Esophagus squamous epithelium (tissue), 5 donors: ENCODE results near the gene TRAPPC2. TPM values are rescaled to one million over a fixed set of nuclear protein-coding genes. Genes with fewer than 3 reads are reported as not detected.
"Not testable (repeated sequence)": the region's sequence is repeated elsewhere in the genome, so short reads cannot be mapped to it uniquely, and the experiment has no call there.

Experiments used
- DNase-seq: peaks from one replicate; lab custom pipeline; 2025; lab: John Stamatoyannopoulos, UW
- H3K27ac ChIP-seq, 4 donors: fragments of 200-600 bp; sonication (generic); one replicate each; pipeline ENCODE4 v1.5.1; 2016 to 2019; ENCODE audit warnings: mild to moderate bottlenecking in 1 of 4
- H3K27me3 ChIP-seq, 4 donors: fragments of 200-600 bp; sonication (generic); 1 replicate in 3 of 4; 2 replicates in 1 of 4; pipeline versions ENCODE4 v1.5.1 to v1.6.0; 2017 to 2021; ENCODE audit warnings: antibody characterized with exemption in 1 of 4
- H3K36me3 ChIP-seq, 3 donors: fragments of 200-600 bp; sonication (generic); one replicate each; pipeline ENCODE4 v1.5.1; 2016 to 2019
- H3K4me1 ChIP-seq, 3 donors: fragments of 200-600 bp; sonication (generic); one replicate each; pipeline ENCODE4 v1.5.1; 2017 to 2019
- H3K4me3 ChIP-seq, 4 donors: fragments of 200-600 bp; sonication (generic); 1 replicate in 3 of 4; 2 replicates in 1 of 4; pipeline ENCODE4 v1.5.1; 2016 to 2019; ENCODE audit warnings: mild to moderate bottlenecking in 2 of 4, moderate library complexity in 1 of 4
- H3K9me3 ChIP-seq, 3 donors: fragments of 200-600 bp; sonication (generic); one replicate each; pipeline ENCODE4 v1.5.1; 2016 to 2019
- CTCF ChIP-seq, 6 experiments: fragments of 450-650 bp in 4 of 6; fragments of 200-600 bp in 2 of 6; sonication (generic) in 2 of 6; IDR thresholded peaks; one replicate each; pipeline ENCODE4 v1.5.1; 2016 to 2019; ENCODE audit warnings: antibody characterized with exemption in 6 of 6, mild to moderate bottlenecking in 4 of 6, moderate library complexity in 4 of 6
- POLR2A ChIP-seq, 4 donors: fragments of 450-650 bp; IDR thresholded peaks; one replicate each; pipeline ENCODE4 v1.6.1; 2017; ENCODE audit warnings: antibody characterized with exemption in 4 of 4, mild to moderate bottlenecking in 4 of 4, moderate library complexity in 3 of 4
- WGBS, 2 donors: methylation state at CpG; one replicate each; pipeline ENCODE4 v1.1.5; 2018; 5-methylcytosine and 5-hydroxymethylcytosine counted together
- intact Hi-C: fragments of 100-400 bp; cut with DNase I; formaldehyde crosslinking; loops from one replicate; pipeline ENCODE4 v1.15.0; 2022
- total RNA-seq, 4 donors: library from RNA; depleted of rRNA; stranded (reverse); fragments of >200 nt; gene quantifications; one replicate each; pipeline ENCODE4 v1.1.0, GENCODE V29; 2016
- donor health status: DM: yes; HTN: yes; CAD: no.

TRAPPC2 gene
- total RNA-seq, 4 donors from 2014 or later = 8.9 to 12.8 (median 11.0) TPM

- Histone ChIP-seq H3K27me3 (no peaks in the 10 kb centered on the region), H3K36me3 (no peaks in the 10 kb centered on the region), H3K9me3 (no peaks in the 10 kb centered on the region), H3K4me1 (peaks cover 0 to 31% (median 9%) of the 10 kb centered on the region in 3 donors), H3K4me3 (peak overlapping the region; percentile 71 to 89 (median 76)), H3K27ac (peak overlapping the region; percentile 90 to 97 (median 93))
- 11 to 25% methylated on average over 4 of the region's 4 CpGs for WGBS, 2 donors
- TF ChIP-seq CTCF (IDR thresholded peaks at IDR 0.05) (no peak), POLR2A (IDR thresholded peaks at IDR 0.05) (no peak)
- DNase-seq = no peak
- intact Hi-C loops = no loop called here
Observed at GRCh38 chrX:13733506-13733905, 914 bp downstream of the TRAPPC2 start.

GRCh38 chrX:13732246-13733067 is 2.0 kb downstream of the TRAPPC2 start:
- TF ChIP-seq POLR2A (IDR thresholded peaks at IDR 0.05) (no peak), CTCF (IDR thresholded peaks at IDR 0.05) (no peak)
- H3K4me3 ChIP-seq = no peak overlapping the region
- intact Hi-C loops = no loop called here
- peak overlapping the region in 1 of 4 donors; percentile 94 for H3K27ac ChIP-seq
- H3K36me3 ChIP-seq = no peaks in the 10 kb centered on the region
- no peaks in the 10 kb centered on the region for H3K9me3 ChIP-seq
- H3K27me3 ChIP-seq = no peaks in the 10 kb centered on the region
- peaks cover 0 to 31% (median 9%) of the 10 kb centered on the region in 3 donors for H3K4me1 ChIP-seq
- no peak for DNase-seq
- 58 to 75% methylated on average over 6 to 7 of the region's 7 CpGs for WGBS, 2 donors

- WGBS, 2 donors = 77 to 100% methylated on average over 1 of the region's 1 CpG
- H3K36me3 ChIP-seq, intact Hi-C loops: not testable (repeated sequence)
Observed at GRCh38 chrX:13730523-13730922, 3.9 kb downstream of the TRAPPC2 start.

GRCh38 chrX:13726583-13726982 is 7.8 kb downstream of the TRAPPC2 start:
- intact Hi-C loops, H3K9me3 ChIP-seq, H3K36me3 ChIP-seq, H3K27ac ChIP-seq, H3K27me3 ChIP-seq, DNase-seq, H3K4me3 ChIP-seq: not testable (repeated sequence)
- H3K4me1 ChIP-seq = peaks cover 0 to 19% (median 7%) of the 10 kb centered on the region in 3 donors
- WGBS, 2 donors = 84 to 92% methylated on average over 2 of the region's 2 CpGs

More at GRCh38 chrX:13730523-13730922, 3.9 kb downstream of the TRAPPC2 start:
- not testable (repeated sequence) for DNase-seq, H3K4me3 ChIP-seq, H3K27me3 ChIP-seq, H3K9me3 ChIP-seq, H3K27ac ChIP-seq
- peaks cover 0 to 14% (median 3%) of the 10 kb centered on the region in 3 donors for H3K4me1 ChIP-seq

GRCh38 chrX:13724878-13725277 is 9.5 kb downstream of the TRAPPC2 start:
- intact Hi-C loops, H3K4me3 ChIP-seq, H3K27me3 ChIP-seq, H3K36me3 ChIP-seq, DNase-seq, H3K9me3 ChIP-seq, H3K27ac ChIP-seq: not testable (repeated sequence)
- peaks cover 0 to 26% (median 7%) of the 10 kb centered on the region in 3 donors for H3K4me1 ChIP-seq
- WGBS, 2 donors = 60% methylated on average over 1 of the region's 9 CpGs; no CpG with 5 or more reads in 1 of the 2 donors

GRCh38 chrX:13721819-13722519 is 12.5 kb downstream of the TRAPPC2 start:
- DNase-seq = no peak
- intact Hi-C loops = no loop called here
- Histone ChIP-seq H3K27ac (peak overlapping the region in 3 of 4 donors; percentile 67 to 72 (median 70)), H3K4me1 (peaks cover 0 to 42% (median 7%) of the 10 kb centered on the region in 3 donors), H3K27me3 (peaks cover 0 to 3% (median 0%) of the 10 kb centered on the region in 4 donors), H3K36me3 (peaks cover 0 to 30% (median 0%) of the 10 kb centered on the region in 3 donors), H3K4me3 (no peak overlapping the region), H3K9me3 (no peaks in the 10 kb centered on the region)
- 42 to 68% methylated on average over 6 to 7 of the region's 7 CpGs for WGBS, 2 donors
- no peak for TF ChIP-seq CTCF (IDR thresholded peaks at IDR 0.05)
- TF ChIP-seq POLR2A (IDR thresholded peaks at IDR 0.05) = no peak
